Measurements from ENCODE around the gene FZR1. TPM values are rescaled to one million over a fixed set of nuclear protein-coding genes. Genes with fewer than 3 reads are reported as not detected.

Gene FZR1
- total RNA-seq, result 10 to 100 TPM; 39.9 to 40.9 TPM

DNA sequence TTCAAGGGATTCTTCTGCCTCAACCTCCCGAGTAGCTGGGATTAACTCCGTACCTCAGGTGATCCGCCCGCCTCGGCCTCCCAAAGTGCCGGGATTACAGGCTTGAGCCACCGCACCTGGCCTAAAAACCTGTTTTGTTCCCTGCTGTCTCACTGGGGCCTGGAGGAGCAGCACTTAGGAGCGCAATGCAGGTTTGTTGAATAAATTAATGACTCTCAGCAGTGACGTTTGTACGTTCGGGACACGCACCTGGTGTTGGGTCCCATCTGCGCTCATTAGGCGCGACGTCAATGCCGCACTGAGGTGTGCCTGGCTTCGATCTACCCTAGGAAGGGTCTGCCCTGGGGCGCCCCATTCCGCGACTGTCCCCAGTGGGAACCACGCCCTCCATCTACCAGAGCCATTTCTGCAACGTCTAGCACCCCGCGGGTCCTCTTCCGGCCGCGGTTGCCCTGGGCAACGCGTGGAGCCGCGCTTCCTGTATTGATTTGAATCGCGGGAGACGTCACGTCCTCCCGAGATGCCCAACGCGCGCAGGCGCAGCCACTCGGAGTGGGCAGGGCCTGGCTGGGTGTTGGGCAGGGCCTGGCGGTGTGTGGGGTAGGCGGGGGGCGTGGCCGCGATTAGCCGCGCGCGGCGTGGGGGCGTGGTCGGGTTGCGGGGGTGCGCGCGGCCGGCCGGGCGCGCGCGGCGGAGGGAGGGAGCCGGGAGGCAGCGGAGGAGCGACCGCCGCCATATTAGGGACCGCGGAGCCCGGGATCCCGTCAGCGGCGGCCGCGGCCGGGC, at the start of gene FZR1:
Gene FZR1 (plus strand): TSS at position 714 of the 786 bp plus-strand sequence. CDS start 16,679 bp downstream, outside the sequence.
- CTCF ChIA-PET, result no interaction called here
- TF ChIP-seq, protein P1, sequence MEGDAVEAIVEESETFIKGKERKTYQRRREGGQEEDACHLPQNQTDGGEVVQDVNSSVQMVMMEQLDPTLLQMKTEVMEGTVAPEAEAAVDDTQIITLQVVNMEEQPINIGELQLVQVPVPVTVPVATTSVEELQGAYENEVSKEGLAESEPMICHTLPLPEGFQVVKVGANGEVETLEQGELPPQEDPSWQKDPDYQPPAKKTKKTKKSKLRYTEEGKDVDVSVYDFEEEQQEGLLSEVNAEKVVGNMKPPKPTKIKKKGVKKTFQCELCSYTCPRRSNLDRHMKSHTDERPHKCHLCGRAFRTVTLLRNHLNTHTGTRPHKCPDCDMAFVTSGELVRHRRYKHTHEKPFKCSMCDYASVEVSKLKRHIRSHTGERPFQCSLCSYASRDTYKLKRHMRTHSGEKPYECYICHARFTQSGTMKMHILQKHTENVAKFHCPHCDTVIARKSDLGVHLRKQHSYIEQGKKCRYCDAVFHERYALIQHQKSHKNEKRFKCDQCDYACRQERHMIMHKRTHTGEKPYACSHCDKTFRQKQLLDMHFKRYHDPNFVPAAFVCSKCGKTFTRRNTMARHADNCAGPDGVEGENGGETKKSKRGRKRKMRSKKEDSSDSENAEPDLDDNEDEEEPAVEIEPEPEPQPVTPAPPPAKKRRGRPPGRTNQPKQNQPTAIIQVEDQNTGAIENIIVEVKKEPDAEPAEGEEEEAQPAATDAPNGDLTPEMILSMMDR (IDR thresholded peaks at IDR 0.05), result no peak
- Mint-ChIP-seq H3K4me1 (ENCODE audit: low read depth) (peaks cover 43% of the 10 kb centered on the region), H3K36me3 (ENCODE audit: low read depth) (peaks cover 14% of the 10 kb centered on the region), H3K4me3 (peak within 1 kb of the TSS; percentile 88), H3K9me3 (no peaks in the 10 kb centered on the region), H3K27me3 (no peaks in the 10 kb centered on the region), H3K27ac (peak within 1 kb of the TSS; percentile 93)
- POLR2A ChIA-PET, result interaction anchor here (0.8 to 1.0 kb wide), 2 partner anchors 10 to 39 kb away, joined by 3 read pairs; no protein-coding TSS in a partner anchor
- DNase-seq (peak; percentile 99), ATAC-seq (peak; percentile 94)
- intact Hi-C loops (cut with micrococcal nuclease), result no loop called here

DNA sequence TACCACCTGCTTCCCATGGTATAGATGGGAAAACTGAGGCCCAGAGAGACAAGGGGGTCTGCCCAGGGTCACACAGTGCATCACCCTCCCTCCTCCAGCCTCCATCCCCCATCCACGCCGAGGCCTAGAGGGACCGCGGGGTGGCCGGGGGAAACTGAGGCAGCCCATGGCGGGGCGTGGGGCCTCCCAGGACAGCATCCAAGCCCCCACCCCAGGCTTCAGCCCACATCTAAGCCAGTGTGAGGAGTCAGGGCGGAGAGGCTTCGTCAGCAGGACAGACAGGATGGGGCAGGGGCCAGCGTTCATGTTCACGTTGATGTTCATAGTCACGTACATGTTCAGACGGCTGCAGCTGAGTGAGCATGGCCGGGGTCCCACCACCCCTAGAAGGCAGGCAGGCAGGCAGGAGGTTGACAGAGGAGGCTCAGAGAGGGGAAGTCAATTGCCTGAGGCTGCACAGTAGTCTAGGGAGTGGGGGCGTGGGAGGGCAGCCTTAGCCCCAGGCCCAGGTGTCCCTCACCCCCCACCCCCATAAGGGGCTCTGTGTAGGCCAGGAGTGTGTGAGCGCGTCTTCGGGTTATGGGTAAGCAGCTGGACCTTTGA, 49.1 kb upstream of the FZR1 start:
- no peak overlapping the region for H3K27ac Mint-ChIP-seq
- no peak overlapping the region for H3K4me3 Mint-ChIP-seq
- H3K27me3 Mint-ChIP-seq, result no peaks in the 10 kb centered on the region
- ATAC-seq (no peak), DNase-seq (no peak)
- intact Hi-C loops (cut with micrococcal nuclease), result no loop called here
- CTCF ChIA-PET, result no interaction called here
- no peaks in the 10 kb centered on the region for H3K9me3 Mint-ChIP-seq
- H3K36me3 Mint-ChIP-seq (ENCODE audit: low read depth), result peaks cover 10% of the 10 kb centered on the region
- POLR2A ChIA-PET, result interaction anchor here (0.6 kb wide), 1 partner anchor 31 kb away, joined by 4 read pairs; no protein-coding TSS in a partner anchor
- TF ChIP-seq, protein P1 (IDR thresholded peaks at IDR 0.05), result no peak
- no peaks in the 10 kb centered on the region for H3K4me1 Mint-ChIP-seq (ENCODE audit: low read depth)

DNA sequence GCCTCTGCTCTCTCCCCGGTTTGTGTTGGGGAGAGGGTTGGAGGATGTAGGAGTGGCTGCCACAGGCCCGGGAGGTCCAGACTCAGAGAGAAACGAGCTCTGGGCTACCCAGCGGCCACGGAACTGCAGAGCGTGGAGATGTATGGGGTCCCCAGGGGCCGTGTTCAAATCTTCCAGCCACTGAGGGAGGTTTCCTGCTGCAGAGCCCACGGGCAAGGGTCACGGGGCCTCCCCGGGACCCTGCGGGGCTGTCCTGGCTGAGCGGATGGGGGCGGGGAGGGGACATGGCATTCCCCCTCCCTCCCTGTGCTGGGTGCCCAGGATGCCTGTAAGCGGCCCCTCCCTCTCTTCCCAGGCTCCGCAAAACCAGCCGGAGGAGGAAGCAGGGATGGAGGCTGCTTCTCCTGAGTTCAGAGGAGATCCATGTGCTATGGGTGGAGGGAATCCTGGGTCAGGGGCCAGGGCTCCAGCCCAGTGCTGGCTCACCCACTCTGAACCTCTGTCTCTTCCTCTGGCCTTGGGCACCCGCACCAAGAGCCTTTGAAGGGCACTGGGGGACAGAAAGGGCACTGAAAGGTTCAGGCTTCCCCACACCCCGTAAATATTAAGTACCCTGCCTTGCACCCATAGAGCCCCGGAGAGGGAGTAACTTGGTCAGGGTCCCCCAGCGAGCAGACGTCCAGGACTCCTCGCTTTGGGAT, 48.4 kb upstream of the FZR1 start:
- Mint-ChIP-seq H3K27ac (no peak overlapping the region), H3K4me1 (ENCODE audit: low read depth) (no peaks in the 10 kb centered on the region), H3K27me3 (no peaks in the 10 kb centered on the region), H3K9me3 (no peaks in the 10 kb centered on the region), H3K36me3 (ENCODE audit: low read depth) (peaks cover 7% of the 10 kb centered on the region), H3K4me3 (no peak overlapping the region)
- TF ChIP-seq, protein P1 (IDR thresholded peaks at IDR 0.05), result no peak
- ATAC-seq (no peak), DNase-seq (no peak)
- ChIA-PET CTCF (no interaction called here), POLR2A (interaction anchor here (0.6 kb wide), 1 partner anchor 30 kb away, joined by 4 read pairs; no protein-coding TSS in a partner anchor)
- intact Hi-C loops (cut with micrococcal nuclease), result no loop called here

DNA sequence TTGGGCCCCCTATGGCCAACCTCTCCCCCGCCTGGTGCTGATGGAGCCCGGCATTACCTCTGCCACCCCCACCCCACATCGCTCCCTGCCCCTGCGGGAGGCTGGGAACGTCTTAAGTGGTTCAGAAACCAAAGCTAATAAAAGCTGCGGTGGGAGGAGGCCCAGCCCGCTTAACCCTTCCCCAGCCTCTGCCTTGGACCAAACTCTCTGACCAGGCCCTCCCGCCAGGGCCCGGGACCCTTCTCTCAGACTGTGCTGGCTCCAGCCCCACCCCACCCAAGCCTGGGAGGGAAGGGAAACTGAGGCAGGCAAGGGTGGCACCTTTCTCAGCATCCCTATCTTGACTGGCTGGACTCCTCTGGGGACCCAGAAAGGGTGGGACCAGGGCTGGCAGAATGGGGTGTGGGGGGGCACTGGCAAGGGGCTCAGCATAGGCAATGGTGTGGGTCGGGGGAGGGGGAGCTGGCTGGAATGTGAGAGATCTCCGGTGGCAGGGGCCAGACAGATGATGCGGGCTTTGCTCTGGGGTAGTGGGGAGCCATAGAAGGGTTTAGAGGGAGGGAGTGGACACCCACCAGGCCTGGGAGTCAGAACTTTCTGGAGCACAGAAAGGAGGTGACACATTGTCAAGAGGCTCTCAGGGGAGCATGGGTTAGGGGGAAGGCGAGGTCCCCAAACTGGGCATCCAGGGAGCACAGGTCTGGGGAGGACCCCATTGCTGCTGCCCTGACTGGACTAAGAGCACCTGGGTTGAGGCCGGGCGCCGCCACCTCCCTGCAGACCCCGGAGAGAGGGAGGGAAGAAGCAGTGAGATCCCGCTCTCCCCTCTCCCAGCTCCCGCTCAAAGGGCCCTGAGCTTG, 47.7 kb upstream of the FZR1 start:
- TF ChIP-seq, protein P1 (IDR thresholded peaks at IDR 0.05), result no peak
- ATAC-seq, result no peak
- no peaks in the 10 kb centered on the region for H3K4me1 Mint-ChIP-seq (ENCODE audit: low read depth)
- H3K27me3 Mint-ChIP-seq, result no peaks in the 10 kb centered on the region
- peaks cover 6% of the 10 kb centered on the region for H3K36me3 Mint-ChIP-seq (ENCODE audit: low read depth)
- POLR2A ChIA-PET, result no interaction called here
- DNase-seq, result no peak
- no peaks in the 10 kb centered on the region for H3K9me3 Mint-ChIP-seq
- no peak overlapping the region for H3K27ac Mint-ChIP-seq
- H3K4me3 Mint-ChIP-seq, result no peak overlapping the region
- CTCF ChIA-PET, result interaction anchor here (1.2 kb wide), 1 partner anchor 14 kb away, joined by 4 read pairs; no protein-coding TSS in a partner anchor
- intact Hi-C loops (cut with micrococcal nuclease), result no loop called here
